ENCODE data around the gene LIPC. TPM values are rescaled to one million over a fixed set of nuclear protein-coding genes. Genes with fewer than 3 reads are reported as not detected.

LIPC gene
- polyA plus RNA-seq, 1 experiment = 0.31 TPM

- TF ChIP-seq CTCF (IDR thresholded peaks at IDR 0.05; ENCODE audit: insufficient read depth, low read depth, low read length) = no peak
- CTCF ChIA-PET = no interaction called here
- Histone ChIP-seq H3K36me3 (ENCODE audit: control insufficient read depth, insufficient read depth, low read length) (no peaks in the 10 kb centered on the region), H3K4me3 (ENCODE audit: low read depth, low read length) (no peak overlapping the region), H3K27me3 (ENCODE audit: control insufficient read depth, insufficient read depth, low read length) (no peaks in the 10 kb centered on the region)
- POLR2A ChIA-PET = no interaction called here
- DNase-seq (ENCODE audit: low read depth) = no peak
Observed at GRCh38 chr15:58582160-58582559, 150.4 kb downstream of the LIPC start.

GRCh38 chr15:58583171-58583908 is 151.5 kb downstream of the LIPC start:
- Histone ChIP-seq H3K27me3 (ENCODE audit: control insufficient read depth, insufficient read depth, low read length) (no peaks in the 10 kb centered on the region), H3K4me3 (ENCODE audit: low read depth, low read length) (no peak overlapping the region), H3K36me3 (ENCODE audit: control insufficient read depth, insufficient read depth, low read length) (no peaks in the 10 kb centered on the region)
- DNase-seq (ENCODE audit: low read depth) = no peak
- ChIA-PET POLR2A (no interaction called here), CTCF (no interaction called here)
- TF ChIP-seq CTCF (IDR thresholded peaks at IDR 0.05; ENCODE audit: insufficient read depth, low read depth, low read length) = no peak

GRCh38 chr15:58584789-58585461 is 153.1 kb downstream of the LIPC start:
- TF ChIP-seq CTCF (IDR thresholded peaks at IDR 0.05; ENCODE audit: insufficient read depth, low read depth, low read length) = no peak
- H3K4me3 ChIP-seq (ENCODE audit: low read depth, low read length) = no peak overlapping the region
- ChIA-PET POLR2A (no interaction called here), CTCF (interaction anchor here (1.1 kb wide), 1 partner anchor 20 kb away, joined by 3 read pairs; no protein-coding TSS in a partner anchor)
- DNase-seq (ENCODE audit: low read depth) = no peak
- no peaks in the 10 kb centered on the region for H3K27me3 ChIP-seq (ENCODE audit: control insufficient read depth, insufficient read depth, low read length)
- H3K36me3 ChIP-seq (ENCODE audit: control insufficient read depth, insufficient read depth, low read length) = no peaks in the 10 kb centered on the region

- CTCF ChIA-PET = interaction anchor here (1.1 kb wide), 1 partner anchor 19 kb away, joined by 3 read pairs; no protein-coding TSS in a partner anchor
- Histone ChIP-seq H3K4me3 (ENCODE audit: low read depth, low read length) (no peak overlapping the region), H3K27me3 (ENCODE audit: control insufficient read depth, insufficient read depth, low read length) (no peaks in the 10 kb centered on the region), H3K36me3 (ENCODE audit: control insufficient read depth, insufficient read depth, low read length) (no peaks in the 10 kb centered on the region)
- TF ChIP-seq CTCF (IDR thresholded peaks at IDR 0.05; ENCODE audit: insufficient read depth, low read depth, low read length) = no peak
- POLR2A ChIA-PET = interaction anchor here (0.6 kb wide), 1 partner anchor 185 kb away, joined by 4 read pairs; the partner anchor contains the start of gene MINDY2
- no peak for DNase-seq (ENCODE audit: low read depth)
Observed at GRCh38 chr15:58585693-58586443, 154.1 kb downstream of the LIPC start.

GRCh38 chr15:58587486-58587885 is 155.7 kb downstream of the LIPC start:
- ChIA-PET CTCF (interaction anchor here (1.4 kb wide), 1 partner anchor 11 kb away, joined by 4 read pairs; no protein-coding TSS in a partner anchor), POLR2A (no interaction called here)
- no peak for DNase-seq (ENCODE audit: low read depth)

More at GRCh38 chr15:58587486-58587885, 155.7 kb downstream of the LIPC start:
- no peak overlapping the region for H3K4me3 ChIP-seq (ENCODE audit: low read depth, low read length)
- no peaks in the 10 kb centered on the region for H3K27me3 ChIP-seq (ENCODE audit: control insufficient read depth, insufficient read depth, low read length)
- H3K36me3 ChIP-seq (ENCODE audit: control insufficient read depth, insufficient read depth, low read length) = no peaks in the 10 kb centered on the region
- TF ChIP-seq CTCF (IDR thresholded peaks at IDR 0.05; ENCODE audit: insufficient read depth, low read depth, low read length) = no peak

Data from BJ (cell line).